IMR-90 (cell line): Measurements from ENCODE around the gene CTR9. TPM values are rescaled to one million over a fixed set of nuclear protein-coding genes. Genes with fewer than 3 reads are reported as not detected.

ENCODE experiments used
- ATAC-seq: fragments of 200-7000 bp; cut with Tn5 transposase; 2 replicates; pipeline ENCODE4 v1.9.1; 2020; ENCODE audit warnings: low read depth, mild to moderate bottlenecking, moderate library complexity
- BruUV-seq: library from RNA; stranded (reverse); fragments of 400-500 nt; replicated peaks from 2 replicates; lab custom pipeline; 2021; lab: Mats Ljungman, UMichigan
- CTCF ChIA-PET: fragments of 300-600 bp; formaldehyde crosslinking; extraction: SDS; loops from one replicate; lab custom pipeline; 2021; ENCODE audit warnings: antibody characterized with exemption; lab: Yijun Ruan, JAX
- POLR2A ChIA-PET: fragments of 300-600 bp; sonication (Branson Sonifier 250); formaldehyde crosslinking; loops from one replicate; lab custom pipeline; 2022; ENCODE audit warnings: antibody characterized with exemption; ENCODE audit not compliant: unreplicated experiment; lab: Charles Lee
- DNase-seq: peaks from one replicate; pipeline ENCODE4 v3.0.0; 2013
- H2AFZ ChIP-seq: replicated peaks from 2 replicates; pipeline ENCODE3; 2013; ENCODE audit warnings: low read length, mild to moderate bottlenecking; ENCODE audit not compliant: poor library complexity
- H2AK5ac ChIP-seq: 2 replicates; pipeline ENCODE4 v1.6.1; 2013; ENCODE audit warnings: low read depth, low read length, inconsistent platforms
- H2AK9ac ChIP-seq: replicated peaks from 2 replicates; pipeline ENCODE3; 2013; ENCODE audit warnings: mild to moderate bottlenecking, low read depth, low read length, moderate library complexity; ENCODE audit not compliant: poor library complexity
- H2BK120ac ChIP-seq: 2 replicates; pipeline ENCODE4 v1.6.1; 2013; ENCODE audit warnings: low read depth, low read length, inconsistent platforms
- H2BK15ac ChIP-seq: 3 replicates; pipeline ENCODE4 v1.6.1; 2013; ENCODE audit warnings: low read depth, low read length, inconsistent platforms
- H2BK20ac ChIP-seq: 2 replicates; pipeline ENCODE4 v1.6.1; 2013; ENCODE audit warnings: low read depth, mild to moderate bottlenecking, inconsistent platforms, low read length, moderate library complexity
- H2BK5ac ChIP-seq: 2 replicates; pipeline ENCODE4 v1.6.1; 2013; ENCODE audit warnings: mild to moderate bottlenecking, low read depth, low read length, inconsistent platforms; ENCODE audit not compliant: poor library complexity, severe bottlenecking
- H3K14ac ChIP-seq: replicated peaks from 2 replicates; pipeline ENCODE4 v1.6.1; 2013; ENCODE audit warnings: low read depth, low read length, inconsistent platforms
- H3K18ac ChIP-seq: 2 replicates; pipeline ENCODE4 v1.6.1; 2013; ENCODE audit warnings: low read depth, low read length, control low read depth
- H3K23ac ChIP-seq: 2 replicates; pipeline ENCODE4 v1.6.1; 2013; ENCODE audit warnings: low read depth, low read length, inconsistent platforms
- H3K27ac ChIP-seq: 2 replicates; pipeline ENCODE4 v1.5.1; 2013; ENCODE audit warnings: mild to moderate bottlenecking, control low read depth, low read length; ENCODE audit not compliant: insufficient read depth
- H3K27me3 ChIP-seq: 2 replicates; pipeline ENCODE4 v1.6.1; 2013; ENCODE audit warnings: low read length; ENCODE audit not compliant: control insufficient read depth, insufficient read depth
- H3K36me3 ChIP-seq: 2 replicates; pipeline ENCODE4 v1.6.1; 2013; ENCODE audit warnings: low read length, mixed read lengths; ENCODE audit not compliant: control insufficient read depth, insufficient read depth
- H3K4ac ChIP-seq: 2 replicates; pipeline ENCODE4 v1.6.1; 2013; ENCODE audit warnings: low read depth, low read length, inconsistent platforms
- H3K4me1 ChIP-seq: 2 replicates; pipeline ENCODE4 v1.6.1; 2013; ENCODE audit warnings: low read length, mixed read lengths; ENCODE audit not compliant: control insufficient read depth, insufficient read depth
- H3K4me2 ChIP-seq: 2 replicates; pipeline ENCODE4 v1.6.1; 2013; ENCODE audit warnings: low read depth, mild to moderate bottlenecking, control low read depth, low read length, moderate library complexity
- H3K4me3 ChIP-seq: 2 replicates; pipeline ENCODE4 v1.5.1; 2013; ENCODE audit warnings: low read depth, mild to moderate bottlenecking, control low read depth, low read length, moderate library complexity; ENCODE audit not compliant: insufficient read depth
- H3K56ac ChIP-seq: 2 replicates; pipeline ENCODE4 v1.6.1; 2013; ENCODE audit warnings: low read length, inconsistent platforms; ENCODE audit not compliant: insufficient read depth; ENCODE audit errors: extremely low read depth
- H3K79me1 ChIP-seq, 2 experiments: 2 replicates each; pipeline ENCODE4 v1.6.1; 2013; ENCODE audit warnings: low read length in 2 of 2, inconsistent platforms in 1 of 2, low read depth in 1 of 2
- H3K9ac ChIP-seq: 2 replicates; pipeline ENCODE4 v1.6.1; 2013; ENCODE audit warnings: low read depth, low read length, control low read depth
- H3K9me1 ChIP-seq: 2 replicates; pipeline ENCODE4 v1.6.1; 2013; ENCODE audit warnings: low read length, inconsistent platforms; ENCODE audit not compliant: insufficient read depth
- H3K9me3 ChIP-seq: 2 replicates; pipeline ENCODE4 v1.6.1; 2013; ENCODE audit warnings: low read length; ENCODE audit not compliant: control insufficient read depth, insufficient read depth
- H4K20me1 ChIP-seq: 2 replicates; pipeline ENCODE4 v1.6.1; 2013; ENCODE audit warnings: low read length, inconsistent platforms; ENCODE audit not compliant: insufficient read depth
- H4K5ac ChIP-seq: 2 replicates; pipeline ENCODE4 v1.6.1; 2013; ENCODE audit warnings: mild to moderate bottlenecking, low read depth, low read length, control low read depth
- H4K8ac ChIP-seq, 2 experiments: 2 replicates each; pipeline ENCODE4 v1.6.1; 2013; ENCODE audit warnings: low read depth in 2 of 2, low read length in 2 of 2, control low read depth in 1 of 2, inconsistent platforms in 1 of 2
- H4K91ac ChIP-seq: 2 replicates; pipeline ENCODE4 v1.6.1; 2013; ENCODE audit warnings: low read depth, low read length, inconsistent platforms; ENCODE audit not compliant: insufficient read depth
- BHLHE40 ChIP-seq: fragments of 150-350 bp; IDR thresholded peaks from 2 replicates; pipeline ENCODE4 v1.6.1; 2016; ENCODE audit warnings: mild to moderate bottlenecking, low read depth, low read length
- CHD1 ChIP-seq: IDR thresholded peaks from 2 replicates; pipeline ENCODE4 v1.6.1; 2012; ENCODE audit warnings: low read depth, low read length, improper control_type of control experiment
- FOS ChIP-seq: fragments of 150-350 bp; IDR thresholded peaks from 2 replicates; pipeline ENCODE4 v1.6.1; 2016; ENCODE audit warnings: low read depth, low read length
- MAFK ChIP-seq: IDR thresholded peaks from 2 replicates; pipeline ENCODE4 v1.6.1; 2012; ENCODE audit warnings: low read depth, low read length, improper control_type of control experiment
- POLR2A ChIP-seq: IDR thresholded peaks from 2 replicates; pipeline ENCODE4 v1.6.1; 2012; ENCODE audit warnings: mild to moderate bottlenecking, low read depth, low read length
- RCOR1 ChIP-seq: IDR thresholded peaks from 2 replicates; pipeline ENCODE4 v1.6.1; 2012; ENCODE audit warnings: mild to moderate bottlenecking, low read length, improper control_type of control experiment; ENCODE audit not compliant: insufficient replicate concordance
- RFX5 ChIP-seq: IDR thresholded peaks from 2 replicates; pipeline ENCODE4 v1.8.0; 2012; ENCODE audit warnings: low read depth, mild to moderate bottlenecking, low read length, moderate library complexity
- SMC3 ChIP-seq: fragments of 150-350 bp; IDR thresholded peaks from 2 replicates; pipeline ENCODE4 v1.6.1; 2016; ENCODE audit warnings: low read depth, mild to moderate bottlenecking, antibody characterized with exemption, low read length, moderate library complexity
- WGBS, 2 experiments: methylation state at CpG; one replicate each; pipeline versions ENCODE4 v1.1.5 to v1.1.7; 2013; ENCODE audit warnings: missing lambda C conversion rate in 2 of 2; ENCODE audit not compliant: insufficient read length in 1 of 2; ENCODE audit errors: extremely low coverage in 2 of 2; 5-methylcytosine and 5-hydroxymethylcytosine counted together
- dilution Hi-C: fragments of 300-500 bp; cut with HindIII; formaldehyde crosslinking; loops from one replicate; pipeline ENCODE4 v1.14.3; 2018; ENCODE audit warnings: low sequenced_read_pairs; ENCODE audit not compliant: unreplicated experiment
- in situ Hi-C: fragments of 300-500 bp; cut with MboI; formaldehyde crosslinking; loops from 3 replicates; pipeline ENCODE4 v1.14.3; 2019; ENCODE audit warnings: low sequenced_read_pairs, inconsistent platforms, mixed read lengths
- intact Hi-C: fragments of 100-400 bp; cut with micrococcal nuclease; formaldehyde crosslinking; loops from 2 replicates; pipeline ENCODE4 v1.10.0; 2022
- polyA plus RNA-seq, 3 experiments: library from polyadenylated mRNA; depleted of rRNA; stranded (reverse); fragments of >200 nt; gene quantifications; 2 replicates each; pipeline ENCODE4 v1.2.3, GENCODE V29; 2012; ENCODE audit warnings: low replicate concordance in 1 of 3
- total RNA-seq: library from RNA; depleted of rRNA; stranded (reverse); fragments of >200 nt; gene quantifications from 2 replicates; pipeline ENCODE4 v1.2.3, GENCODE V29; 2012

CTR9 gene
- total and polyA plus RNA-seq, 2 of the 4 experiments (the other 2 are of a cell fraction): 16.8 to 37.1 TPM

- Histone ChIP-seq H3K9me1 (peaks cover 8% of the 10 kb centered on the region), H3K9me3 (no peaks in the 10 kb centered on the region), H4K5ac (no peak overlapping the region), H3K36me3 (peaks cover 24% of the 10 kb centered on the region), H3K18ac (no peak overlapping the region), H4K20me1 (0 out of 2 replicates have a peak, but pooled peaks cover 4% of the 10 kb centered on the region), H2AK9ac (no peak overlapping the region), H2BK5ac (no peak overlapping the region), H3K9ac (no peak overlapping the region), H3K23ac (no peak overlapping the region), H3K4me1 (peaks cover 8% of the 10 kb centered on the region), H4K8ac (no peak overlapping the region), H3K14ac (no peak overlapping the region), H3K56ac (no peak overlapping the region), H2AK5ac (no peak overlapping the region), H3K4ac (no peak overlapping the region), H3K4me3 (no peak overlapping the region), H2BK15ac (no peak overlapping the region), H2AFZ (no peak overlapping the region), H3K27me3 (no peaks in the 10 kb centered on the region), H2BK120ac (no peak overlapping the region), H3K27ac (no peak overlapping the region), H4K91ac (no peak overlapping the region), H3K79me1 (0 out of 4 replicates have a peak, but pooled peaks cover 0 to 2% of the 10 kb centered on the region in 2 experiments), H2BK20ac (no peak overlapping the region), H3K4me2 (no peak overlapping the region)
- ChIA-PET POLR2A (no interaction called here), CTCF (interaction anchor here (1.0 kb wide), 1 partner anchor 13 kb away, joined by 3 read pairs; no protein-coding TSS in a partner anchor)
- no TSS peak for BruUV-seq
- ATAC-seq (no peak), DNase-seq (no peak)
- dilution Hi-C loops: no loop called here
- no CpG with 5 or more reads among the region's 2 CpGs for WGBS, 2 experiments
- intact Hi-C loops: no loop called here
- in situ Hi-C loops: loop anchor here (25.0 kb wide), 1 partner anchor 1482 kb away; no protein-coding TSS in a partner anchor
- TF ChIP-seq CHD1 (no peak), FOS (no peak), POLR2A (no peak), MAFK (no peak), RFX5 (no peak), SMC3 (no peak), BHLHE40 (no peak), RCOR1 (no peak)
Observed at GRCh38 chr11:10780040-10780439, 29.0 kb downstream of the CTR9 start.
